SH-SY5Y (cell line): ENCODE results near the gene RFTN1.

Experiments
- GATA2 ChIP-seq: IDR thresholded peaks from 2 replicates; pipeline ENCODE4 v1.6.1; 2011; ENCODE audit warnings: mild to moderate bottlenecking, low read depth, low read length
- GATA3 ChIP-seq: IDR thresholded peaks from 2 replicates; pipeline ENCODE4 v1.6.1; 2011; ENCODE audit warnings: low read depth, mild to moderate bottlenecking, low read length, moderate library complexity

DNA sequence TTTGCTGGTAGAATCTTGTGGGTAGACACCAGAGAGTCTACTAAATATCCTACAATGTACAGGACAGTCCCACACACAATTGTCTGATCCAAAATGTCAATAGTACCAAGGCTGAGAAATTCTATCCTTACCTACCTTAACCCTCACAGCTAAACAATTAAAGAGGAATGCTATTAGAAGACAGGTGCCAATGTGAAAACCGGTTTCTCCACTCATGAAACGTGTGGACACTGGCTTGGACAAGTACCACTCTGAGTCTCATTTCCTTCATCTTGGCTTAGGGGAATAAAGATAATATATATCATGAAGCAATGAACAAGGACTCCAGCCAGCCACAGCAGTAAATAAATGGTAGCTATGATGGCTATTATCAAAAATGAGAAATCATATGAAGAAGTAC, 90.2 kb downstream of the RFTN1 start:
- no peak for TF ChIP-seq GATA2
- TF ChIP-seq GATA3, result no peak
